OCI-M1 (cell line): ENCODE data around the gene BRS3.
"Not testable (repeated sequence)": the region's sequence is repeated elsewhere in the genome, so short reads cannot be mapped to it uniquely, and the experiment has no call there.

Experiments used
- DNase-seq: peaks from one replicate; lab custom pipeline; 2025; lab: John Stamatoyannopoulos, UW

The BRS3 gene

DNA sequence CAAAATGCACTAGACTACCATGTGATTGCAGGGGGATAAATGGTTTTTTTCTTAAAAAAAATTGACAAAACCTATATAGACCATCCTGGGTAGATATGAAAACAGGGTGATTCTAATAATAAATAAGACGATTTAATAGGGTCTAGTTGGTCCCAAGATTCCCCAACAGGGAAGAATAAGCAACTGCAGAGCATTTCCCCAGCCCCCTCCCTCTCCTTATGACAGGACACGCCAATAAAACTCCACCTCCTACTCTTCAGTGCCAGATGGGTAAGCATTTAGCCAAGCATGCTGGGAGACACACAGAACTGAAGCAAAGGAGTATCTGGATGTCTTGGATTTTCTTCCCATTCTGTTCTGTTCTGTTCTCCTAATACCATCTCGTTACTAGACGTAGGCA lies at the start of gene BRS3:
BRS3 (plus strand) TSS at position 301 of the 400 bp plus-strand sequence. CDS start 168 bp downstream, outside the sequence.
- DNase-seq, result no peak

DNA sequence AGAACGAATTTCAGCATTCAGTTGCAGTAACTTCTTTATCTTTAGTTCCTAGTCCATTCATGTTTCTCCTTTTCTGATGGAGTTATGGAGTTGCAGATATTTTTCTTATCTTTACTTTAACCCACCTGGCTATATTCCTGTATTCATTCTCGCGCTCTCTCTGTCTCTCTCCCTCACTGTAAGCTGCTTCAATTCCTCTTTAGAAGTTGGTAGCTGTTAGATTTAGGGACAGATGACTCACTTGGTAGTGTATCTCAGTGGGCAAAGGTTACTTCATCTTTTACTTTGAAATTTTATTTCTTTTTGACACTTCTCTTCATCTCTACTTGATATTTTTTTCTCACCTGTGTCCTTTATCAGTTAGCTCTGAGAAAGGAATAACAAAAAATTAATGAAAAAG lies 49.6 kb upstream of the BRS3 start:
- no peak for DNase-seq

DNA sequence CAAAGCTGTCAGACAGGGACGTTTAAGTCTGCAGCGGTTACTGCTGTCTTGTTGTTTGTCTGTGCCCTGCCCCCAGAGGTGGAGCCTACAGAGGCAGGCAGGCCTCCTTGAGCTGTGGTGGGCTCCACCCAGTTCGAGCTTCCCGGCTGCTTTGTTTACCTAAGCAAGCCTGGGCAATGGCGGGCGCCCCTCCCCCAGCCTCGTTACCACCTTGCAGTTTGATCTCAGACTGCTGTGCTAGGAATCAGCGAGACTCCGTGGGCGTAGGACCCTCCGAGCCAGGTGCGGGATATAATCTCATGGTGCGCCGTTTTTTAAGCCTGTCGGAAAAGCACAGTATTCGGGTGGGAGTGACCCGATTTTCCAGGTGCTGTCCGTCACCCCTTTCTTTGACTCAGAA lies 42.1 kb upstream of the BRS3 start:
- DNase-seq, result not testable (repeated sequence)

DNA sequence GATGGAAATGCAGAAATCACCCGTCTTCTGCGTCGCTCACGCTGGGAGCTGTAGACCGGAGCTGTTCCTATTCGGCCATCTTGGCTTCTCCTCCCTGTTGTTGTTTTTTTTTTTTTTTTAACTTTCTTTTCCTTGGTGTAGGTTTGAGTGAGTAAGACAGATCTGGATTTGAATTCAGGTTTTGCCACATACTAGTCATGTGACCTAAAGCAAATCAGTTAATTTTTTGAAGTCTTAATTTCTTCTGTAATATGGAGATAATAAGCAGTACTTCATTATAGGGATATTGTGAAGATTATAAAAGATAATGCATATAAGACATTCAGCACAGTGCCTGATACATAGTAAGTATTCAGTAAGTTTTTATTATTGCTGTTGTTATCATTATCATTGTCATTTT lies 41.5 kb upstream of the BRS3 start:
- no peak for DNase-seq

DNA sequence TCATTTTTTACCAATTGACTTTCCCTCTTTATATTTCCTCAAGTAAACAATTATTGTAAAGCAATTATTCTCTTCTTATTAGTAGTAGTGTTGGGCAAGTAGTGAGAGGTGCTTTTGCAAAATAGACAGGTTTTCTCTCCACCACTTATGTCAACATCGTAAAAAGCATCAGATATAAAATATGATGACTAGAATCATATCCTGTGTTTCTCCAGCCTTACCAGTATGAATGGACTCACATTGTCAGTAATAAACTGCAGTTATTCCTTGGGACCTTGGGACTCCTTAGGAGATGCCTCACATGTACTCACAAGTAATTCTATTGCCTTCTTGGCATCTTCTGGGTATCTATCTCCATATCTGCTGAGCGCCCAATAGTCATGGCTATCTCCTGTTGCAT lies 40.4 kb upstream of the BRS3 start:
- DNase-seq, result no peak

DNA sequence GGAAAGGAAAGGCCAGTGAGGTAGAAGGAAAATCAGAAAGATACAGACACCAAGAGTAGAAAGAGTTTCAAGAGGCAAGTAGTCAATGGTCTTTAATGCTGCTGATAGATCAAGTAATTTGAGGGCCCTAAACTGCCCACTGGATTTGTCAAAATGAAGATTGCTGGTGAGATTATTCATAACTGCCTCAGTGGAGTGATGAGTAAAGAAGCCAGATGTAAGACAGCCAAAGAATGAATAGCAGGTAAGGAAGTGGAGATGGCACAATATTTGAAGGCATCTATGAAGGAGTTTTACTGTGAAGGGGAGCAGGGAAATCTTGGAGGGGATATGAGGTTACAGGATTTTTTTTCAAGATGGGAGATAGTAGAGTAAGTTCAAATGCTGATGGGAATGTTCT lies 39.8 kb upstream of the BRS3 start:
- no peak for DNase-seq

DNA sequence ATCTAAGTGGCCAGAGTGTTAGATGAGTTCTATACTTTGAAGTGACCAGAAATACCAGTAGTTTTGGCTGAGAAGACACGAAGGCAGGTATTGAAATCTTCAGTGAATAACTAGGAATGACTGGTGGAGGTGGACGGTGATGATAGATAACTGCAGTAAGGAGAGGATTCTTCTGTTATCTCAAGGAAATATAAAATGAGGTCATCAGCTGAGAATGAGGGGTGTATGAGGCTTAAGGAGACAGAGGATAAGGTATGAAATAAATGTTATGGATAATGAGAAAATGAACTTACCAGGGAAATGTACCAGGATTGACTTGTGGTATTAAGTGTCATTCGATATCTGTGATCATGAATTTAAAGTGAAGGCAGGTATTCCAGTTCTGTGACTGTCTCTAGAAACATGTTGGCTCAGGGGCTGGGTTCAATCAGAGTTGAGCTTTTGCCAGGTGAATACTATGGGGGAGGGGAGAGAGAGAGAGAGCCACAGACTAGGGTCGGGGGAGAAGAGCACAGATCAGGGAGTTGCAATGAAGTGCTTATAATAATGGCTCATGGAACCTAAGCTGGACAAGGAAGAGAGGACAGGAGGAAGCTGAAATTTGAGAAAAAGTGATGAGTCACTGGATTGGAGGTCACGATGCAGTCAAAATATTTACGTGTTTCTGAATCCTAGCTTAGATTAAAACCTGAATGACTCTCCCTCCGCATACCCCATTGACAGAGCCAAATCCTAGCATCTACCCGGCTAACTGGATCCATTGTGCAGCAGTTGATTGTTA lies 37.5 kb upstream of the BRS3 start:
- no peak for DNase-seq

DNA sequence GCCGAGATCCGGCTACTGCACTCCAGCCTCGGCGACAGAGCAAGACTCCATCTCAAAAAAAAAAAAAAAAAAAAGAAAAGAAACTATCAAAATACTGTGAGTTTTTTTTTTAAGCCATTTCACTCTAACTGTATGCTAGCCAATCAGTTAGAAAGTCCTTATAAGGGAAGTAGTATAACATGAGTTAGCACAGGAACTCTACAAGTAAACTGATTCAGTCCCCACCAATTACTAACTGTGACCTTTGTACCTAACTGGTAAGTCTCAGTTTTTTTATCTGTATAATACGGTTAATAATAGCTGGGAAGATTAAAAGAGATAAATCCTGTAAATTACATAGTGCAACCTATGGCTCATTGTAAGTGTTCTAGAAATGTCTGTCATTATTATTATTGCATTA lies 35.1 kb upstream of the BRS3 start:
- DNase-seq, result no peak

DNA sequence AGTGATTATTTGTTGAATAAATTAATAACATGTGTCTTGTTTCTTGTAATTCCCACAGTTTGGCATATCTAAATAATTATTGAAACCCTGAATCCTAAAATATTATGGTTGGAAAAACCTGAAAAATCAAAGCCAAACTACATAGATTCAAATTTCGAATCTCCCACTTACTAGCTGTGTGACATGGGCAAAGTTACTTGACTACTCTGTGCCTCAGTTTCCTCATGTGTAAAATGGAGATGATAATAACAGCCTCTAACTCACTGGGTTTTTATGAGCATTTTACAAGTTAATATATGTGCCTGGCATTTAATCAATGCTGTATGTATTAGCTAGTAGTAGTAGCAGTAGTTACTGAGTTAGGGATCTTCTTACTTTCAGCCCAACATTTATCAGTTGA lies 34.6 kb upstream of the BRS3 start:
- DNase-seq, result no peak

DNA sequence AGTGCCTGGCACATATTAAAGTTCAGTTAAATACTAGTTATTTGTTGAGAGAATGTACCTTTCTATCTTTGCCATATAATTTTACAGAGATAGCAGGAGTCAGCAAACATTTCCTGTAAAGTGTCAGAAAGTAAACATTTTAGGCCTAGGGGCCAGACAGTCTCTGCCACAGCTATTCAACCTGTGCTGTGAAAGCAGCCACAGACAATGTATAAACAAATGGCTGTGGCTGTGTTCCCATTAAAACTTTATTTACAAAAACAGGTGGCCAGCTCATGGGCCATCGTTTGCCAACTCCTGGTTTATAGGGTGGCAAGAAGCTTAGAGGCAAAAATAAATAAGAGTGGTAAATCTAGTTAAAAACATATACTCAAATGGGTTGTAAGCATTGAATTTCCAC lies 34.0 kb upstream of the BRS3 start:
- no peak for DNase-seq

DNA sequence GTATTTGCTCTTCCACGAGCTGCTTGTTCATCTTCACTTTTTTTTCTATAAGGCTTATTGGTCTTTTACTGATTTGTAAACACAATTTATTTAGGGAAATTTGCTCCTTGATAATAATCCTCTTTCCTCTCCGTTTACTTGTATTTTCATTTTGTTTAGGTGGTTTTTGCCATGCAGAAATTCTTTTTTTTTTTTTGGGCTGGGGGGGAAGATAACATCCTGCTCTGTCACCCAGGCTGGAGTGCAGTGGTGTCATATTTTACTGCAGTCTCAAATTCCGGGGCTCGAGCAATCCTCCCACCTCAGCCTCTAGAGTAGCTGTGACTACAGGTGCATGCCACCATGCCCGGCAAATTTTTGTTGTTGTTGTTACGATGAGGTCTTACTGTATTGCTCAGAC lies 31.6 kb upstream of the BRS3 start:
- DNase-seq, result no peak

DNA sequence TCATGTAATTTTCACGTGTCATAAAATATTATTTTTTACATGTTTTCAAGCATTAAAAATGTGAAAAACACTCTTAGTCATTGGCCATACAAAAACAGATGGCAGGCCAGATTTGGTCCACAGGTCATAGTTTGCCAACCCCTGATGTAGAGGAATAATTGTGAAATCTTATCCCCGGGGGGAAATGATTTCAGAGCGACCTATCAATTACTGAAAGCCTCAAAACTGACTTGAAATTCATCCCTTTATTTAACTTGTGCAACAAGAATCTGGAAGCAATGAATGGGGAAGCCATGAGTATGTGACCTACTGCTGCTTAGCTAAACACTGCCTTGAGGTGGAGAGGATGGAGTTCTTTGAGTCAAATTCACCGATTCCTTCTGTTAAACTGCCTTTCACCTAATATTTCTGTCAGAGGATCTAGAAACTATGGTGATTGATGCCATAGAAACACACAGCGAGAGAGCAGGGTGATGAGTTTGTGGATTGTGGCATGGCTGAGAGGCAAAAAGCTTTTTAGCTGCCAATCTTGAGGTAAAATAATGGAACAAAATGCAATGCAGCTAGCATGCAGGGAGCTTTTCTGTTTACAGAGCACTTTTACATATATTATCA lies 30.3 kb upstream of the BRS3 start:
- DNase-seq, result no peak

DNA sequence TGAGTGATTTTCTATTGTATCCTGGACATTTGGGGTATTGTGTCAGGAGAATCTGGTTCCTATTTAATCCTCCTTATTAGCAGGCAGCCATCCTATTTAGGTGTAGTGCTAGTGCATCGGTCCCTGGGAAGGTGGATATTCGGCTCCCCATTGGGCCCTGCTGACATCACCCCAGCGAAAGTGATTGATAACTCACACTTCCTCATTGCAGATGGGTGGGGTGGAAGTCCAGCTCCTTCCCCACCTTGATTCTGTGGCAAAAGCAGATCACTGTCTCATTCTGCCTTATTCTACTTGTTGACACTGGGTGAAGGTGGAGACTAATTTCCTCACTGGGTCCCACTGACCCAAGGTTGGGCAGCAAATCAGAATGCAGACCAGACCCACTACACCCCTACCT lies 23.2 kb upstream of the BRS3 start:
- no peak for DNase-seq

DNA sequence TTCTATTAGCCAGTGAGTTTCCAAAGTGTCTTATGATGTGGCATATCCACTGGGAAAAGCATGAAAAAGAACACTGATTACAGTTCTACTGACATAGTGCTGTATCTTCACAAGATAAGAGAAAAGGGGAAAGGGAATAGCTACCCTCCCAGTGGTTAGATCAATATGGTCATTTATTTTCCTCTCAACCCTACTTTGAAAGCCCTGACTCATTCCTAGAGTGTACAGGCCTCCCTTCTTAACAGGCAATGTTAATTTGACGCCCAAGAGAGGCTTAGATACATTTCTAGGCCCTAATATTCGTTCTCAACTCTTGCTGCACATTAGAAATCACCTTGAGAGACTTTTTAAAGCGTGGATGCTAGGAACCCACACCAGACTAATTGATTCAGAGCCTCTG lies 20.4 kb upstream of the BRS3 start:
- DNase-seq, result no peak

DNA sequence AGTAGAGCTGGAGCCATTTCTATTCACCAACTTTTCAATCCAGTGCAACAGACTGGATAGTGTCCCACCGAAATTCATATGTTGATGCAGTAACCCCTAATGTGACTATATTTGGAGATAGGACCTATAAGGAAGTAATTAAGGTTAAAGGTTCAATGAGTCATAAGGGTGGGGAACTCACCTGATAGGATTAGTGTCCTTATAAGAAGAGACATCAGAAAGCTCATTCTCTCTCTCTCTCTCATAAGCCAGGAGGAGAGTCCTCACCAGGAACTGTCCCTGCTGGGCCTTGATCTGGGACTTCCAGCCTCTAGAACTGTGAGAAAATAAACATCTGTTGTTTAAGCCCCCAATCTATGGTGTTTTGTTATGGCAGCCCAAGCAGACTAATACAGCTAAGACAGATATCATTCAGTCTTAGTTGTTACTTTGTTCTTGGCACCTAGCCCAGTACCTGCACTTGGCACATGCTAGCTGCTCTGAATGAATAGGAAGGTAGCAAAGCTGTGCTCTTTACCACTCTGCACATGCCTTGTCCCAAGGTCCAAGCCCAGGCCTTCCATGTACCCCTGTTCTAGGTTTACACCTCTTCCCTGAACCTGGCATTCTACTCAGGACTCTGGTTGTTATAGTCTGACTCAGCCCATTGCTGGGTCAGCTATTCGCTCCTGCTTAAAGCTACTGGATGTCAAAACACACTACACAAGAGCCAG lies 19.2 kb upstream of the BRS3 start:
- no peak for DNase-seq

DNA sequence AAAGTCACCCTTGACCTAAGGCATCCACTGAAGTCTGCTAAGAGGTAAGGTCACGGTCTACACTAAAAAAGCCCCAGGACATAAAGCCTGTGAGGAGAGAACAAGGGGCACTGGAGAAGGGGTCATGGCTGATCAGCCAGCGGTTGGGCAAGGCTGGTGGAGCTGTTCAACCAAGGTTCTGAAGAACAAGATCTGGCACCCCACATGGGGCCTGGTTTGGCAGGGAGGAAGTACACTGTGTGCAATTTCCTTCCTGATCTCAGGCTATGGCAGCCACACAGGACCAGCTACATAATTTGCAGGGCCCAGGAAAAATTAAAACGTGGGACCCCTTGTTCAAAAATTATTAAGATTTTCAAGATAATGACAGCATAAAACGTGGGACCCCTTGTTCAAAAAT lies 14.1 kb upstream of the BRS3 start:
- no peak for DNase-seq

DNA sequence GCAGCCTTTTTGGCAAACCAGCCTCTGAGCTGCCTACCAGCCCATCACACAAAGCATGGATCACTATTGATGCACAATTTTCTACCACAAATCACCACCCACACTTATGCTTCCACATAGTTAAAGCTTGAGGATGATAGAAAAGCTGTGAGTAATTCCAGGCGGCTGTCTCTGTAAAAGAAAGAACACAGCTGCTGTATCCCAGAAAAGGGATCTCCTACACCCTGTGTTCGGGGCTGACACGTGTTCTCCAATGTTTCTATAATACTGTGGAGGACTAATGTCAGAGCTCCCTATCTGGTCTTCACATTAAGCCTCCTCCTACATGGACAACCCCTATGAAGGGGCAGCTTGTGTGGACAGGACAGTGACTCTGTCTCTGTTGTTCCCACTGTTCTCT lies 12.5 kb upstream of the BRS3 start:
- DNase-seq, result no peak

DNA sequence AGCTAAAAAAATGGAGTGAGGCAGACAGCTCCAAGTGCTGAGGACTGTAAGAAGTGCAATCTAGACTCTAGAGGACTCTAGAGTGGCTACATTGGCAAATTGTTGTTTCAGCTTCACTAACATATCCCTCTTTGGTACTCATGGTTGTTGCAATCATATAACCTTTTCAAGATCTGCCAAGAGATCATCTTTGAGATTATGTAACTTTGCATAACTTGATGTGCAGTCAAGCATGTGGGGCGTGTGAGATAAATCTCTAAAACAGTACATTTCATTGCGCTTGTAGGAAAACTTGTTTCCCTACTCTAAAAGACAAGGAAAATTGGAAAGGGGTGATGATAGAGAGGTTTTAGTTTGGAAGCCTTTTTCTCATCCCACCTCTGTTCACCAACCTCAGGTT lies 11.2 kb upstream of the BRS3 start:
- no peak for DNase-seq

DNA sequence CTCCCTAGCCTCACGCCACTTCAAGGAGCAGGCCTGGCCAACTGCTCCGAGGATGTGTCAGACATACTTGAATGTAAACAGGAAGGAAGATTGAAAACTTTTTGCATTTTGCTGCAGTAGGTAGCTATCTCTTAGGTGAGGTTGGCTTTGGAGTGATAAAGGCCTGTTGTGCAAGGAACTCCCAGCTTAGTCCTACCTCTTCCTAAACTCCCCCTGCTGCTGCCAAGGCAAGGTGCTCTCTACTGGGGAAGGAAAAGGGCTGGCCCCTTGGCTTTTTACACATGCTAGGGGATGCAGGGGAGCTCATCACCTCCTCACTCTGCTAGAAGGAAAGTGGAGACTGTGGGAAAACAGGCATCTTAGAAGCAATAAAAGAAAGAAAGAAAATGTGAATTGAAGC lies 10.7 kb upstream of the BRS3 start:
- DNase-seq, result no peak

DNA sequence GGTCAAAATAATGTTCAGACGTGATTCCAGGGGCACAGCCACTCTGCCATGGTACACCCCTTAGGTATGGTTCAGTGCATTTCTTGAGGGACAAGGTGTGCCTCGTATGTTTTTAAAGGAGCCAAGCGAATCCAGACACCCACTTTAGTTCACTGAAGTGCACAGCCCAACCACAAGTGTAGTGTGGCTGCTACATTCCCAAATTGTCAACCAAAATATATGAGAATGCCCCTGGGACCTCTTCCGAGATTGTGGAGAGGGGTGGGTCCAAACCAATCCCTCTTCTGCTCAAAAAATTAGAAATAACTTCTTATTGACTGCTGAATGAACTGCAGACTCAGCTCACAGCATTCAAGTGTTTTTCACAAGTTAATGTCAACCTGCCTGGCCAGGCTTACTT lies 7.4 kb upstream of the BRS3 start:
- DNase-seq, result no peak

DNA sequence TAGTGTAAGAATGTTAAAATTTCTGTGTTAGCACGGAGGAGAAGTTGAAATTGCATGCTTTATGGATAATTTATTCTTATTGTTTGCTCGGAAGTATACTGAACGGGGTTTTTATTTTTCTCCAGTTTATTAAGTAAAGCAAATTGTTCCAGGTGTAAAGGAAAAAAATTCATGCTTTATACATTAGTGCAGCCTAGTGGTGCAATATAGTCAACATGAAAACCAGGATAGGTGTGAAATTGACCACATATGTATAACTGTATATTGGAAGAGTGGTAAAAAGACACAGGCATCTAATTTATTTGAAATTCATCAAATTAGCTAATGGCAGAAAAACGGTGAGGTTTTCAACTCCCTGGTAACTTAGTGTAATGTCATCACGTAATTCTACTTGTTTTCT lies 959 bp downstream of the BRS3 start:
- peak; percentile 2 for DNase-seq

DNA sequence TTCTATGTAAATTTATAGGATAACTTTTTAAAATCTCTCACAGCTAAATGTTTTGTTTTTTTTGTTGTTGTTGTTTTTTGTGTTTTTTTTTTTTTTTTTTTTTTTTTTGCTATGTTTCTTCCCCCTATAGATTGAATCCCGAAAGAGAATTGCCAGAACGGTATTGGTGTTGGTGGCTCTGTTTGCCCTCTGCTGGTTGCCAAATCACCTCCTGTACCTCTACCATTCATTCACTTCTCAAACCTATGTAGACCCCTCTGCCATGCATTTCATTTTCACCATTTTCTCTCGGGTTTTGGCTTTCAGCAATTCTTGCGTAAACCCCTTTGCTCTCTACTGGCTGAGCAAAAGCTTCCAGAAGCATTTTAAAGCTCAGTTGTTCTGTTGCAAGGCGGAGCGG lies 4.1 kb downstream of the BRS3 start:
- peak; percentile 15 for DNase-seq

DNA sequence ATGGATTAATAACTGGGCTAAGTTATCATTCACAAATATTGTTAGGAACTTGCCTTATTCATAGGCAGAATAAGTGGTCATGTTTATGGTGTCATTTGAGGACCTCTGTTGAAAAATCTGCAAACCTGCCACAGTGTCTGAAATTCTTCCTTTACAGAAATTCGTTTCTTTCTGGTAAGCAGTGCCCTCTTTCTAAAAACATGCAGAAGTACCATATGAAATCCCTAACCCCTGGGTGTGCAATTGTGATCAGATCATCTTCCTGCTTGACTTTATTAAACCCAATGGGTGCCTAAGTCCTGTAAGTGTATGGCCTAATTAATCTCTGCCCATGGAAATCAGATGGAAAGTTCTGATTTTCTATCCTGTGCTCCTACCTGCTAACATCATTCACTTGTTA lies 5.3 kb downstream of the BRS3 start:
- peak; percentile 36 for DNase-seq
